Measurements from ENCODE around the gene TMEM11.

DNA sequence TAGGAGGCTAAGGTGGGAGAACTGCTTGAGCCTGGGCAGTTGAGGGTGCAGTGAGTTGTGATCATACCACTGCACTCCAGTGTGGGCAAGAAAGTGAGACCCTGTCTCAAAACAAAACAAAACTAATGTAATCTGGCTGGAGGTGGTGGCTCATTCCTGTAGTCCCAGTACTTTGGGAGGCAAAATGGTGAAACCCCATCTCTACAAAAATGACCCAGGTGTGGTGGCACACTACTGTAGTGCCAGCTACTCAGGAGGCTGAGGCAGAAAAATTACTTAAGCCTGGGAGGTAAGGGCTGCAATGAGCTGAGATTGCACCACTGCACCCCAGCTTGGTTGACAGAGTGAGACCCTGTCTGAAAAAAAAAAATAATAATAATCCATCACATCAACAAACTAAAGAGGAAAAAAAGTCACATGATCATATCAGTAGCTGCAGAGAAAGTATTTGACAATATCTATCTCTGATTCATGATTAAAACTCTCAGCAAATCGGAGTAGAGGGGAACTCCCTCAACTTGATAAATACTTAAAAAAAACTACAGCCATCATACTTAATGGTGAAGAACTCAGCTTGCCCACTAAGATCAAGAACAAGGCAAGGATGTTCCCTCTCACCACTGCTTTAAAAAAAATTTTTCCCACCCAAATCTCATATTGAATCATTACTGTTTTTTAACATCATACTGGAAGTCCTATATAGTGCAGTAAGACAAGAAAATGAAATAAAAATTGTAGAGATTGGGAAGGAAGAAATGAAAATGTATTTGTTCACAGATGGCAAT, 56.2 kb downstream of the TMEM11 start:
- TF ChIP-seq POLR2A (IDR thresholded peaks at IDR 0.05; ENCODE audit: low read length), result no peak
- TF ChIP-seq GATA1 (IDR thresholded peaks at IDR 0.05; ENCODE audit: low read depth, low read length), result no peak

Data from erythroblast (primary cell).